Suprapubic skin (tissue), 4 donors: Measurements from ENCODE around the gene RHBDL2. TPM values are rescaled to one million over a fixed set of nuclear protein-coding genes. Genes with fewer than 3 reads are reported as not detected.
A peak's percentile ranks its signal among the peaks of the same experiment; 100 is the strongest.
"Not testable (repeated sequence)": the region's sequence is repeated elsewhere in the genome, so short reads cannot be mapped to it uniquely, and the experiment has no call there.

Source experiments
- DNase-seq, 2 donors: peaks; one replicate each; pipeline ENCODE4 v3.0.0-alpha.2; 2019; ENCODE audit warnings: low spot score in 2 of 2
- H3K27ac ChIP-seq: fragments of 200-600 bp; sonication (generic); one replicate; pipeline ENCODE4 v1.5.1; 2019
- H3K27me3 ChIP-seq: fragments of 200-600 bp; sonication (generic); one replicate; pipeline ENCODE4 v1.5.1; 2019
- H3K36me3 ChIP-seq: fragments of 200-600 bp; sonication (generic); one replicate; pipeline ENCODE4 v1.5.1; 2019
- H3K4me1 ChIP-seq: fragments of 200-600 bp; sonication (generic); one replicate; pipeline ENCODE4 v1.5.1; 2019
- H3K4me3 ChIP-seq: fragments of 200-600 bp; sonication (generic); one replicate; pipeline ENCODE4 v1.5.1; 2019; ENCODE audit warnings: mild to moderate bottlenecking
- H3K9me3 ChIP-seq: fragments of 200-600 bp; sonication (generic); one replicate; pipeline ENCODE4 v1.5.1; 2019
- EP300 ChIP-seq: sonication (generic); formaldehyde crosslinking; IDR thresholded peaks from one replicate; pipeline ENCODE4 v1.6.1; 2017; ENCODE audit warnings: antibody characterized with exemption
- POLR2A ChIP-seq, 2 donors: fragments of 450-650 bp; IDR thresholded peaks; one replicate each; pipeline ENCODE4 v1.6.1; 2017; ENCODE audit warnings: antibody characterized with exemption in 2 of 2, mild to moderate bottlenecking in 2 of 2, moderate library complexity in 2 of 2
- POLR2AphosphoS5 ChIP-seq, 3 donors: sonication (generic); formaldehyde crosslinking; IDR thresholded peaks; one replicate each; pipeline ENCODE4 v1.6.1; 2017; ENCODE audit warnings: antibody characterized with exemption in 3 of 3
- WGBS: methylation state at CpG from one replicate; pipeline ENCODE4 v1.1.5; 2018; 5-methylcytosine and 5-hydroxymethylcytosine counted together
- total RNA-seq, 4 donors: library from RNA; depleted of rRNA; stranded (reverse); fragments of >200 nt; gene quantifications; one replicate each; pipeline ENCODE4 v1.1.0, GENCODE V29; 2016
- TF ChIP-seq, protein P1 (sequence below), 2 donors: fragments of 200-600 bp in 1 of 2; fragments of 450-650 bp in 1 of 2; sonication (generic) in 1 of 2; IDR thresholded peaks; one replicate each; pipeline ENCODE4 v1.5.1; 2016 to 2019; ENCODE audit warnings: antibody characterized with exemption in 2 of 2, mild to moderate bottlenecking in 1 of 2, moderate library complexity in 1 of 2

RHBDL2 gene
- total RNA-seq, 4 donors from 2014 or later, result 5.9 to 26.6 (median 10.8) TPM

DNA sequence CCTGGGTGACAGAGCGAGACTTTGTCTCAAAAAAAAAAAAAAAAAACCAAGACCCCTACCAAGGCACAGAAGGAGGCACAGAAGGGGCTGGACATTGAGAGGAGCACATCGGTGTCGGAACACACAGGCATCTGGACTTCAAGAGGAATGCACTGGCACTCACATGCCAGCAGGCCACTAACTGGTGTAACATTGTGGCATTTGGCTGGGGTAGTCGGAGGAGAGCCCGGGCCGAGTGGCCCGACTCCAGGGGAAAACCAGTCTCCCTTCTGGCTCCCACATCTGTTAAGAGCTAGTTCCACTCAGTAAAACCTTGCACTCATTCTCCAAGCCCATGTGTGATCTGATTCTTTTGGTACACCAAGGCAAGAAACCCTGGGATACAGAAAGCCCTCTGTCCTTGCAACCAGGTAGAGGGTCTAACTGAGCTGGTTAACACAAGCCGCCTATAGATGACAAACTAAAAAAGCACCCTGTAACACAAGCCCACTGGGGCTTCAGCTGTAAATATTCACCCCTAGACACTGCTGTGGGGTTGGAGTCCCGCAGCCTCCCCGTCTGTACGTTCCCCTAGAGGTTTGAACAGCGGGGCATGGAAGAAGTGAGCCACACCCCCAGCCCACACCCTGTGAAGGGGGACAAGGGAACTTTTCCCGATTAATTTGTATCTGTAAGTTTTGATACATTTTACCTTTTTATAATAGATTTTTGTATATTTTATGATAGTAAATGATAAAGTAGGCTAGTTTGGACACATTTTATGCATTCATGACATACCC lies 32.2 kb upstream of the RHBDL2 start:
- TF ChIP-seq POLR2A (IDR thresholded peaks at IDR 0.05), result no peak
- TF ChIP-seq, protein P1, sequence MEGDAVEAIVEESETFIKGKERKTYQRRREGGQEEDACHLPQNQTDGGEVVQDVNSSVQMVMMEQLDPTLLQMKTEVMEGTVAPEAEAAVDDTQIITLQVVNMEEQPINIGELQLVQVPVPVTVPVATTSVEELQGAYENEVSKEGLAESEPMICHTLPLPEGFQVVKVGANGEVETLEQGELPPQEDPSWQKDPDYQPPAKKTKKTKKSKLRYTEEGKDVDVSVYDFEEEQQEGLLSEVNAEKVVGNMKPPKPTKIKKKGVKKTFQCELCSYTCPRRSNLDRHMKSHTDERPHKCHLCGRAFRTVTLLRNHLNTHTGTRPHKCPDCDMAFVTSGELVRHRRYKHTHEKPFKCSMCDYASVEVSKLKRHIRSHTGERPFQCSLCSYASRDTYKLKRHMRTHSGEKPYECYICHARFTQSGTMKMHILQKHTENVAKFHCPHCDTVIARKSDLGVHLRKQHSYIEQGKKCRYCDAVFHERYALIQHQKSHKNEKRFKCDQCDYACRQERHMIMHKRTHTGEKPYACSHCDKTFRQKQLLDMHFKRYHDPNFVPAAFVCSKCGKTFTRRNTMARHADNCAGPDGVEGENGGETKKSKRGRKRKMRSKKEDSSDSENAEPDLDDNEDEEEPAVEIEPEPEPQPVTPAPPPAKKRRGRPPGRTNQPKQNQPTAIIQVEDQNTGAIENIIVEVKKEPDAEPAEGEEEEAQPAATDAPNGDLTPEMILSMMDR (IDR thresholded peaks at IDR 0.05), result no peak
- no peak for TF ChIP-seq EP300
- TF ChIP-seq POLR2AphosphoS5 (IDR thresholded peaks at IDR 0.05), result no peak
- no peak for DNase-seq
- Histone ChIP-seq H3K36me3 (no peaks in the 10 kb centered on the region), H3K9me3 (peaks cover 4% of the 10 kb centered on the region), H3K27ac (no peak overlapping the region), H3K4me3 (no peak overlapping the region), H3K27me3 (no peaks in the 10 kb centered on the region), H3K4me1 (no peaks in the 10 kb centered on the region)
- WGBS, result 61% methylated on average over 13 of the region's 13 CpGs

DNA sequence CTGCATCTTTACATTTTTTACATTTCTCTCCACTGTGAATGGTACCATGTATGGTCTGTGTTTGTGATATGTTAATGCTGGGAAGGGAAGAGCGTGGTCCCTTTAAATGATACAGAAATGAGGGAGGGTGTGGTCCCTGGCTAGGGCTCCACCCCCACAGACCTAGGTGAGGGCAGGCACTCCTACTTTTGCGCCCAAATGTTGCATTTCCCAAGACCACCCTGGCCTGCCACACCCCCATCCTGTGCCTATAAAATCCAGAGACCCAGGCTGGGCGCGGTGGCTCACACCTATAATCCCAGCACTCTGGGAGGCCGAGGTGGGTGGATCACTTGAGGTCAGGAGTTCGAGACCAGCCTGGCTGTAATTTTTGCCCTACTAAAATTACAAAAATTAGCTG lies 31.5 kb upstream of the RHBDL2 start:
- not testable (repeated sequence) for H3K9me3 ChIP-seq, DNase-seq, H3K27me3 ChIP-seq, H3K36me3 ChIP-seq, H3K4me3 ChIP-seq, H3K4me1 ChIP-seq, H3K27ac ChIP-seq
- 54% methylated on average over 6 of the region's 6 CpGs for WGBS

DNA sequence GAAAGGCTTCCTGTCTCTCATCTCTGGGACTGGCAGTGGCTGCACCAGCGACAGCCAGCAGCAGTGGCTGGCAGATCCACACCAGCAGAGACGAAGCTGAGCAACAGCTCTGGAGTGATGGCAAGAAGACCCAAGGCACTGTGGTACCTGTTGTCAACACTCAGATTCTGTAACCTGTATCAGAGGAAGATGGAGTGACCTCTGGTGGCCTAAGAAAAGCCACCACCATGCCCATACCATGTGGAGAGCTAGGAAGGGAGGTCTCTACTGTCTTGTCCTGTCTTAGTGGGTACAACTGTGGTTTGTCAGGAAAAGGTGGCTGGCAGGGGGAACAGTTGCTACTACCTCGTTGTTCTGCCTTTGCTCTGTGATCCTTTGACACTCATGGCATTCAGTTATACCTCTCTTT lies 22.5 kb upstream of the RHBDL2 start:
- peaks cover under 1% of the 10 kb centered on the region for H3K4me1 ChIP-seq
- TF ChIP-seq EP300, result no peak
- TF ChIP-seq, protein P1 (IDR thresholded peaks at IDR 0.05), result peak in 1 of 2 donors; percentile 6
- DNase-seq, result no peak
- no peak overlapping the region for H3K27ac ChIP-seq
- no peaks in the 10 kb centered on the region for H3K27me3 ChIP-seq
- H3K9me3 ChIP-seq, result no peaks in the 10 kb centered on the region
- no peaks in the 10 kb centered on the region for H3K36me3 ChIP-seq
- H3K4me3 ChIP-seq, result no peak overlapping the region
- 36% methylated on average over 3 of the region's 3 CpGs for WGBS

DNA sequence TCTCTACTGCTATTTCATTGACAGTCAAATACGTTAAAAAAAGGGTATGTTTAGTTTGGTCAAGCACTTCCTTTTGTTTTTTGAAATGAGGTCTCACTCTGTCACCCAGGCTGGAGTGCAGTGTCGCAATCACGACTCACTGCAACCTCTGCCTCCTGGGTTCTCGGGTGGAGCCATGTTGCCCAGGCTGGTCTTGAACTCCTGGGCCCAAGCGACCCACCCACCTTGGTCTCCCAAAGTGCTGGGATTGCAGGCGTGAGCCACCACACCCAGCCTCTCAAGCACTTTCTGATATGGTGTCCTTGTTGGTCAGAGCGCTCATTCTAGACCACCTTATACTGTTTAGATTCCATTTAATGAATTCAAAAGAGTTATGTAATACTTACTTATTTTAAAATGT lies 20.9 kb upstream of the RHBDL2 start:
- no peak overlapping the region for H3K27ac ChIP-seq
- 73% methylated on average over 7 of the region's 7 CpGs for WGBS

DNA sequence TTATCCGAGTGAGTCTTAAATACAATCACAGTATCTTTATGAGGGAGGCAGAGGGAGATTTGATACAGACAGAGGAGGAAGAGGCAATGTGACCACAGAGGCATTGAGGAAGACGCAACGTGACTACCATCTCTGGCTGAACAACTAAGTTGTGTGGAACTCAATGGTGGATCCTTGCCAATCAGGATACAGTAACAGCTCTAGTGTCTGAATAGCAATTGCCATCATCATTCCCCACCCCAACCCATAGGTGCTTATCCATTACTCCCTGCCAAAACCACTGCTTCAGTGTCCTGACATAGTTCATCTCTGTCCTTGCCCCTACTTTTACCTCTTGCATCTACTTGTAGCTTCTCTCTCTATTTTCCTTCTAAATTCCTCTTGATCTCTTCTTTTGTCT lies 20.5 kb upstream of the RHBDL2 start:
- DNase-seq, result no peak
- 62% methylated on average over 3 of the region's 3 CpGs for WGBS
- Histone ChIP-seq H3K36me3 (no peaks in the 10 kb centered on the region), H3K9me3 (no peaks in the 10 kb centered on the region), H3K27ac (no peak overlapping the region), H3K4me3 (no peak overlapping the region), H3K4me1 (peaks cover 6% of the 10 kb centered on the region), H3K27me3 (no peaks in the 10 kb centered on the region)
- TF ChIP-seq, protein P1 (IDR thresholded peaks at IDR 0.05), result no peak
- TF ChIP-seq EP300, result no peak
- no peak for TF ChIP-seq POLR2A (IDR thresholded peaks at IDR 0.05)
- no peak for TF ChIP-seq POLR2AphosphoS5 (IDR thresholded peaks at IDR 0.05)

More for the DNA sequence above, 20.9 kb upstream of the RHBDL2 start:
- TF ChIP-seq, protein P1 (IDR thresholded peaks at IDR 0.05), result no peak
- TF ChIP-seq EP300 (no peak), POLR2A (IDR thresholded peaks at IDR 0.05) (no peak), POLR2AphosphoS5 (IDR thresholded peaks at IDR 0.05) (no peak)
- H3K4me3 ChIP-seq, result no peak overlapping the region
- peaks cover 6% of the 10 kb centered on the region for H3K4me1 ChIP-seq
- DNase-seq, result no peak
- H3K27me3 ChIP-seq, result no peaks in the 10 kb centered on the region
- no peaks in the 10 kb centered on the region for H3K9me3 ChIP-seq
- H3K36me3 ChIP-seq, result no peaks in the 10 kb centered on the region

DNA sequence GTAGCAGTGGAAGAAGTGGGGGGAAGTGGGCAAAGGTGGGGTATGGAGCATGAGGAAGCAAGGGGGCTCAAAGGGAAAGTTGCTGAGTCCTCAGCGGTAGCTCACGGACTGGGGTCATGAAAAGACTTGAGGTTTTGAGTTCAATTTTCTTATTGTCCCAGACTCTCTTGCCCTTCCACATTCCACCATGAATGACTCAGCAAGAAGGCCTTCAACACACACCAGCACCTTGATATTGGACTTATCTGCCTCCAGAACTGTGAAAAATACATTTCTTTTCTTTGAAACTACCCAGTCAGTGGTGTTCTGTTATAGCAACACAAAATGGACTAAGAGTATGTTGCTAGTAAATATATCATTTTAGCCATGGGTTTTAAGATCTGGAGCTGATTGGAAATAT lies 17.3 kb upstream of the RHBDL2 start:
- no peak overlapping the region for H3K27ac ChIP-seq
- no peaks in the 10 kb centered on the region for H3K9me3 ChIP-seq
- no peaks in the 10 kb centered on the region for H3K36me3 ChIP-seq
- TF ChIP-seq EP300, result no peak
- TF ChIP-seq POLR2AphosphoS5 (IDR thresholded peaks at IDR 0.05), result no peak
- TF ChIP-seq, protein P1 (IDR thresholded peaks at IDR 0.05), result no peak
- TF ChIP-seq POLR2A (IDR thresholded peaks at IDR 0.05), result no peak
- H3K27me3 ChIP-seq, result no peaks in the 10 kb centered on the region
- H3K4me3 ChIP-seq, result no peak overlapping the region
- 51% methylated on average over 2 of the region's 2 CpGs for WGBS
- H3K4me1 ChIP-seq, result peaks cover 6% of the 10 kb centered on the region
- no peak for DNase-seq
